NCI-H345 treated with DMSO at 0.1 percent for 48 hours (cell line): ENCODE data around the gene YWHAB.
"Not testable (repeated sequence)": the region's sequence is repeated elsewhere in the genome, so short reads cannot be mapped to it uniquely, and the experiment has no call there.

ENCODE experiments used
- DNase-seq: peaks from one replicate; lab custom pipeline; 2025; ENCODE audit not compliant: unreplicated experiment; lab: John Stamatoyannopoulos, UW

Gene YWHAB

GRCh38 chr20:44866703-44867335 is 18.7 kb upstream of the YWHAB start:
- DNase-seq, result no peak

- DNase-seq, result no peak
Measured at GRCh38 chr20:44869471-44869870, 16.0 kb upstream of the YWHAB start.

GRCh38 chr20:44882360-44882759 is 3.1 kb upstream of the YWHAB start:
- DNase-seq, result not testable (repeated sequence)

- DNase-seq, result no peak
Measured at GRCh38 chr20:44883214-44883902, 2.1 kb upstream of the YWHAB start.

GRCh38 chr20:44884907-44885391 is 556 bp upstream of the YWHAB start:
- no peak for DNase-seq

GRCh38 chr20:44886266-44886651 is 754 bp downstream of the YWHAB start:
- DNase-seq, result no peak

GRCh38 chr20:44886828-44887227 is 1.3 kb downstream of the YWHAB start:
- no peak for DNase-seq

- DNase-seq, result no peak
Measured at GRCh38 chr20:44887466-44887865, 2.0 kb downstream of the YWHAB start.

GRCh38 chr20:44888226-44889103 is 3.0 kb downstream of the YWHAB start:
- no peak for DNase-seq

GRCh38 chr20:44891826-44892225 is 6.3 kb downstream of the YWHAB start:
- DNase-seq, result no peak

- DNase-seq, result no peak
Measured at GRCh38 chr20:44894959-44895358, 9.5 kb downstream of the YWHAB start.

- no peak for DNase-seq
Measured at GRCh38 chr20:44896583-44896982, 11.1 kb downstream of the YWHAB start.

- DNase-seq, result no peak
Measured at GRCh38 chr20:44897133-44897532, 11.6 kb downstream of the YWHAB start.

- DNase-seq, result no peak
Measured at GRCh38 chr20:44900231-44900854, 14.8 kb downstream of the YWHAB start.

- DNase-seq, result no peak
Measured at GRCh38 chr20:44901974-44902373, 16.5 kb downstream of the YWHAB start.

GRCh38 chr20:44904377-44904776 is 18.9 kb downstream of the YWHAB start:
- no peak for DNase-seq

GRCh38 chr20:44908987-44909871 is 23.7 kb downstream of the YWHAB start:
- DNase-seq, result no peak

GRCh38 chr20:44909872-44910689 is 24.6 kb downstream of the YWHAB start, which contains the start of gene PABPC1L:
Gene PABPC1L (plus strand): TSS chr20:44910060. CDS start chr20:44910144, 84 bp downstream.
- DNase-seq, result peak; percentile 77

GRCh38 chr20:44910690-44911262 is 25.3 kb downstream of the YWHAB start:
- no peak for DNase-seq
